ENCODE results near the gene THOC2. TPM values are rescaled to one million over a fixed set of nuclear protein-coding genes. Genes with fewer than 3 reads are reported as not detected.

Gene THOC2
- total RNA-seq, 1 donor from 2014 or later: 27.4 TPM

GRCh38 chrX:123753656-123754350 is 21.0 kb upstream of the THOC2 start:
- Histone ChIP-seq H3K4me3 (no peak overlapping the region), H3K9me3 (replicated peaks) (no peaks in the 10 kb centered on the region), H3K27ac (replicated peaks) (no peak overlapping the region), H3K36me3 (no peaks in the 10 kb centered on the region), H3K4me1 (no peaks in the 10 kb centered on the region), H3K27me3 (ENCODE audit: low read depth) (no peaks in the 10 kb centered on the region)
- intact Hi-C loops (cut with micrococcal nuclease): no loop called here
- TF ChIP-seq, protein P1, sequence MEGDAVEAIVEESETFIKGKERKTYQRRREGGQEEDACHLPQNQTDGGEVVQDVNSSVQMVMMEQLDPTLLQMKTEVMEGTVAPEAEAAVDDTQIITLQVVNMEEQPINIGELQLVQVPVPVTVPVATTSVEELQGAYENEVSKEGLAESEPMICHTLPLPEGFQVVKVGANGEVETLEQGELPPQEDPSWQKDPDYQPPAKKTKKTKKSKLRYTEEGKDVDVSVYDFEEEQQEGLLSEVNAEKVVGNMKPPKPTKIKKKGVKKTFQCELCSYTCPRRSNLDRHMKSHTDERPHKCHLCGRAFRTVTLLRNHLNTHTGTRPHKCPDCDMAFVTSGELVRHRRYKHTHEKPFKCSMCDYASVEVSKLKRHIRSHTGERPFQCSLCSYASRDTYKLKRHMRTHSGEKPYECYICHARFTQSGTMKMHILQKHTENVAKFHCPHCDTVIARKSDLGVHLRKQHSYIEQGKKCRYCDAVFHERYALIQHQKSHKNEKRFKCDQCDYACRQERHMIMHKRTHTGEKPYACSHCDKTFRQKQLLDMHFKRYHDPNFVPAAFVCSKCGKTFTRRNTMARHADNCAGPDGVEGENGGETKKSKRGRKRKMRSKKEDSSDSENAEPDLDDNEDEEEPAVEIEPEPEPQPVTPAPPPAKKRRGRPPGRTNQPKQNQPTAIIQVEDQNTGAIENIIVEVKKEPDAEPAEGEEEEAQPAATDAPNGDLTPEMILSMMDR (IDR thresholded peaks at IDR 0.05; ENCODE audit: borderline replicate concordance): no peak
- no peak for DNase-seq

GRCh38 chrX:123749643-123750042 is 16.8 kb upstream of the THOC2 start:
- no peaks in the 10 kb centered on the region for H3K4me1 ChIP-seq
- no peaks in the 10 kb centered on the region for H3K9me3 ChIP-seq (replicated peaks)
- no peak overlapping the region for H3K27ac ChIP-seq (replicated peaks)
- no peaks in the 10 kb centered on the region for H3K36me3 ChIP-seq
- no peak for DNase-seq
- no peaks in the 10 kb centered on the region for H3K27me3 ChIP-seq (ENCODE audit: low read depth)
- TF ChIP-seq, protein P1 (IDR thresholded peaks at IDR 0.05; ENCODE audit: borderline replicate concordance): no peak
- intact Hi-C loops (cut with micrococcal nuclease): no loop called here
- no peak overlapping the region for H3K4me3 ChIP-seq

GRCh38 chrX:123745511-123745910 is 12.7 kb upstream of the THOC2 start:
- DNase-seq: no peak
- no peaks in the 10 kb centered on the region for H3K36me3 ChIP-seq
- TF ChIP-seq, protein P1 (IDR thresholded peaks at IDR 0.05; ENCODE audit: borderline replicate concordance): no peak
- H3K4me3 ChIP-seq: no peak overlapping the region
- intact Hi-C loops (cut with micrococcal nuclease): no loop called here
- H3K27me3 ChIP-seq (ENCODE audit: low read depth): no peaks in the 10 kb centered on the region
- H3K4me1 ChIP-seq: no peaks in the 10 kb centered on the region
- no peaks in the 10 kb centered on the region for H3K9me3 ChIP-seq (replicated peaks)
- H3K27ac ChIP-seq (replicated peaks): no peak overlapping the region

DNA sequence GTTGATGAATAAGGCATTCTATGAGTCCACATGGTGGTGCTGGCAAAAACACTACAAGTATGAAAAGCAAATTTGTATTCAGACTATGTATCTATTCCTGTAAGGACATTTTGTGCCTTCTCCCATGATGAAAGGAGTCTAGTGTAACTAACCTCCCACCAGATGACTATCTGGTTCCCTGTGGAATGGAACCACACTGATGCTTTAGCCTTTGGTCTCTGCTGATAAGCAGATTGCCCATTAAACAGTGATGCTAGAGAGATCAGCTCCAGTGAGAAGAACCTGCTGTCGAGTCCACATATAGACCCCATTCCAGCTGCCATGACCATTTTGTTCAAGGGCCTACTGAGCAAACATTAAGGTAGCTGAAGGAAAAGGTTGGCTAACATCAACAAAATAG is 10.5 kb upstream of the THOC2 start:
- Histone ChIP-seq H3K36me3 (no peaks in the 10 kb centered on the region), H3K9me3 (replicated peaks) (no peaks in the 10 kb centered on the region), H3K27me3 (ENCODE audit: low read depth) (no peaks in the 10 kb centered on the region), H3K27ac (replicated peaks) (no peak overlapping the region), H3K4me3 (no peak overlapping the region), H3K4me1 (no peaks in the 10 kb centered on the region)
- intact Hi-C loops (cut with micrococcal nuclease): no loop called here
- DNase-seq: no peak
- TF ChIP-seq, protein P1 (IDR thresholded peaks at IDR 0.05; ENCODE audit: borderline replicate concordance): no peak

GRCh38 chrX:123742440-123742839 is 9.6 kb upstream of the THOC2 start:
- H3K36me3 ChIP-seq: no peaks in the 10 kb centered on the region
- H3K27ac ChIP-seq (replicated peaks): no peak overlapping the region
- TF ChIP-seq, protein P1 (IDR thresholded peaks at IDR 0.05; ENCODE audit: borderline replicate concordance): no peak
- H3K9me3 ChIP-seq (replicated peaks): no peaks in the 10 kb centered on the region
- H3K27me3 ChIP-seq (ENCODE audit: low read depth): no peaks in the 10 kb centered on the region
- intact Hi-C loops (cut with micrococcal nuclease): no loop called here
- no peaks in the 10 kb centered on the region for H3K4me1 ChIP-seq
- no peak overlapping the region for H3K4me3 ChIP-seq
- DNase-seq: no peak
